Erythroblast (primary cell): ENCODE measurements around the gene SPNS2.

Source experiments
- GATA1 ChIP-seq: IDR thresholded peaks from 2 replicates; pipeline ENCODE4 v1.6.1; 2011; ENCODE audit warnings: low read depth, mild to moderate bottlenecking, control low read depth, low read length, moderate library complexity
- POLR2A ChIP-seq: IDR thresholded peaks from 2 replicates; pipeline ENCODE4 v1.6.1; 2011; ENCODE audit warnings: mild to moderate bottlenecking, low read length

- no peak for TF ChIP-seq POLR2A
- TF ChIP-seq GATA1 = no peak
Observed at GRCh38 chr17:4551796-4552525, 53.3 kb downstream of the SPNS2 start.
